Naive thymus-derived CD4-positive, alpha-beta T cell (primary cell): ENCODE measurements around the gene MINK1. TPM values are rescaled to one million over a fixed set of nuclear protein-coding genes. Genes with fewer than 3 reads are reported as not detected.

Experiments
- ATAC-seq: fragments of 150-1000 bp; cut with Tn5 transposase; 2 replicates; pipeline ENCODE4 v1.10.0; 2021; ENCODE audit warnings: mild to moderate bottlenecking, moderate library complexity
- CTCF ChIA-PET: fragments of 350-600 bp; sonication (Branson Sonifier 250); formaldehyde crosslinking; loops from one replicate; lab custom pipeline; 2021; ENCODE audit warnings: antibody characterized with exemption; lab: Charles Lee
- POLR2A ChIA-PET: fragments of 350-600 bp; sonication (Branson Sonifier 250); formaldehyde crosslinking; loops from one replicate; lab custom pipeline; 2021; ENCODE audit warnings: antibody characterized with exemption, inconsistent platforms; lab: Charles Lee
- DNase-seq, 9 donors: peaks; one replicate each; pipeline versions ENCODE4 v3.0.0 to v3.0.0-alpha.2; 2020 to 2022; ENCODE audit warnings: mixed read lengths in 1 of 9
- H3K27ac ChIP-seq: one replicate; pipeline ENCODE4 v1.7.0; 2013; ENCODE audit warnings: mild to moderate bottlenecking, low read depth, low read length, moderate library complexity
- H3K27me3 ChIP-seq, 2 donors: one replicate each; pipeline ENCODE4 v1.7.0; 2013; ENCODE audit warnings: low read length in 2 of 2, mild to moderate bottlenecking in 2 of 2, moderate library complexity in 2 of 2; ENCODE audit not compliant: control insufficient read depth in 2 of 2, insufficient read depth in 2 of 2
- H3K36me3 ChIP-seq, 3 experiments: 1 replicate in 2 of 3; 2 replicates in 1 of 3; pipeline ENCODE4 v1.7.0; 2013; ENCODE audit warnings: low read length in 3 of 3, mild to moderate bottlenecking in 3 of 3, moderate library complexity in 1 of 3; ENCODE audit not compliant: insufficient read depth in 3 of 3, control insufficient read depth in 2 of 3
- H3K4me1 ChIP-seq, 2 donors: one replicate each; pipeline ENCODE4 v1.7.0; 2013; ENCODE audit warnings: low read length in 2 of 2, mild to moderate bottlenecking in 2 of 2, moderate library complexity in 1 of 2; ENCODE audit not compliant: control insufficient read depth in 2 of 2, insufficient read depth in 2 of 2
- H3K4me3 ChIP-seq: 2 replicates; pipeline ENCODE4 v1.7.0; 2013; ENCODE audit warnings: mild to moderate bottlenecking, low read length
- H3K9me3 ChIP-seq, 3 experiments: 1 replicate in 2 of 3; 2 replicates in 1 of 3; pipeline ENCODE4 v1.7.0; 2013; ENCODE audit warnings: low read length in 3 of 3; ENCODE audit not compliant: control insufficient read depth in 2 of 3
- H3K27ac Mint-ChIP-seq, 9 donors: one replicate each; pipeline ENCODE4 v1.8.0; 2020 to 2022; ENCODE audit warnings: mixed read lengths in 9 of 9, mild to moderate bottlenecking in 8 of 9, moderate library complexity in 5 of 9, inconsistent platforms in 2 of 9
- H3K27me3 Mint-ChIP-seq, 5 donors: one replicate each; pipeline ENCODE4 v1.8.0; 2021 to 2022; ENCODE audit warnings: mixed read lengths in 5 of 5, mild to moderate bottlenecking in 1 of 5
- H3K36me3 Mint-ChIP-seq, 5 donors: one replicate each; pipeline ENCODE4 v1.8.0; 2020 to 2022; ENCODE audit warnings: mixed read lengths in 5 of 5, mild to moderate bottlenecking in 3 of 5, inconsistent platforms in 1 of 5
- H3K4me1 Mint-ChIP-seq, 7 donors: one replicate each; pipeline ENCODE4 v1.8.0; 2020 to 2022; ENCODE audit warnings: mixed read lengths in 7 of 7, mild to moderate bottlenecking in 3 of 7, inconsistent platforms in 1 of 7
- H3K4me3 Mint-ChIP-seq, 10 donors: one replicate each; pipeline ENCODE4 v1.8.0; 2020 to 2022; ENCODE audit warnings: mild to moderate bottlenecking in 10 of 10, mixed read lengths in 10 of 10, moderate library complexity in 6 of 10, inconsistent platforms in 2 of 10
- H3K9me3 Mint-ChIP-seq, 11 donors: one replicate each; pipeline ENCODE4 v1.8.0; 2020 to 2022; ENCODE audit warnings: mixed read lengths in 11 of 11, mild to moderate bottlenecking in 4 of 11, inconsistent platforms in 1 of 11, moderate library complexity in 1 of 11
- intact Hi-C, 2 donors: fragments of 100-400 bp; cut with micrococcal nuclease; formaldehyde crosslinking; loops; one replicate each; pipeline ENCODE4 v1.15.1; 2023
- polyA plus RNA-seq, 2 donors: library from polyadenylated mRNA; unstranded; fragments of 300-500 nt; fragmentation: Illumina TruSeq; gene quantifications; one replicate each; pipeline ENCODE4 v1.2.3, GENCODE V29; 2021
- total RNA-seq, 6 experiments: library from RNA in 5 of 6; stranded (reverse) in 5 of 6; gene quantifications; 1 replicate in 5 of 6; 2 replicates in 1 of 6; pipeline ENCODE4 v1.2.3 and lab custom pipeline; 2021 to 2026

The MINK1 gene
- total and polyA plus RNA-seq, 7 experiments from 2014 or later = 8.3 to 142 (median 102) TPM

DNA sequence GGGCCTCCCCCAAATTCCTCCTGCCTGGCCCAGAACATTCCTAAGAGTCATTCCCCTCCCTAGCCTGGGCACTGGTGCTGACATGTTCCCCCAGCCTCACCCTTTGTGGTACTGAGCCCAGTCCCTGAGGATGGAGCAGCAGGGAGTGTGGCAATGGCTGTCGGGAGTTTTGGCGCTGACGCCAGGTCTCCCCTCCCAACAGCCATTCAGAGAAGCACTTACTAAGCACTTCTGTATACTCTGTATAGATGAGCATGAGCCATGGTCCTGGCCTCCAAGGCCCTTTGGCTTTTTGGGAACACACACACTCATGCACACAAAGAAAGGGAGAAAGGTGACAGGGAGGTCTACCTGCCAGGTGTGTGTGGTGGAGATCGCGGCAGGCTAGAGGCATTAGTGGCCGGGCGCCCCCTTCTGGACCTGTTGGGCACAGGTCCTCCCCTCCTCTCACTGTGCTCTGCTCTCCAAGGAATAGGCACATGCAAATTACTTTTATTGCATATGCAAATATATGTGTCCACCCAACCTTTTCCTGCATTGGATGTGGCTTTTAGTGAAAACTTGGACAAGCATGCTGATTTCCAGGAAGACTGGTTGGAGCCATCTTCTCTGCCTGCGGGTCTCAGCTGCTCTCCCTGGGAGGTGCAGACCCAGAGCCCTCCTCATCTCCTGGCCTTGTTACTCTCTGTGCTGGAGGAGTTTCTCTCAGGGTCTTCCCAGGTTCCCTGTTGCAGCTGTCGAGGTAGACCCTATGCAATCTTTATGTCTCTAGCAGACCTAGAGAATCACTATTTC is 48.8 kb downstream of the MINK1 start:
- H3K27ac Mint-ChIP-seq = no peak overlapping the region
- DNase-seq = peak; percentile 51 to 73 (median 61)
- no peaks in the 10 kb centered on the region for H3K27me3 ChIP-seq
- no peaks in the 10 kb centered on the region for H3K4me1 ChIP-seq
- no peak overlapping the region for H3K4me3 Mint-ChIP-seq
- peaks cover 0 to 69% (median 11%) of the 10 kb centered on the region in 3 experiments for H3K36me3 ChIP-seq
- ATAC-seq = peak; percentile 90
- no peaks in the 10 kb centered on the region for H3K27me3 Mint-ChIP-seq
- ChIA-PET POLR2A (interaction anchor here (1.0 kb wide), 1 partner anchor 173 kb away, joined by 3 read pairs; no protein-coding TSS in a partner anchor), CTCF (interaction anchor here (0.6 to 2.1 kb wide), 7 partner anchors 92 to 182 kb away, joined by 3 to 11 read pairs (median 4); partner anchors contain the start of genes ARRB2 and MED11)
- H3K36me3 Mint-ChIP-seq = peaks cover 5 to 17% (median 7%) of the 10 kb centered on the region in 5 donors
- no peaks in the 10 kb centered on the region for H3K9me3 ChIP-seq
- intact Hi-C loops = loop anchor here (1.0 to 10.0 kb wide), 6 partner anchors 47 to 172 kb away; partner anchors contain the start of genes ARRB2 (in 2 of the 2), MINK1 (in 2 of the 2) and MED11 (in 1 of the 2)
- H3K4me1 Mint-ChIP-seq = peaks cover 0 to 4% (median 0%) of the 10 kb centered on the region in 7 donors
- no peak overlapping the region for H3K4me3 ChIP-seq
- H3K27ac ChIP-seq = no peak overlapping the region
- no peaks in the 10 kb centered on the region for H3K9me3 Mint-ChIP-seq

- Histone ChIP-seq H3K4me3 (no peak overlapping the region), H3K36me3 (peaks cover 0 to 60% (median 8%) of the 10 kb centered on the region in 3 experiments), H3K27ac (no peak overlapping the region), H3K9me3 (no peaks in the 10 kb centered on the region), H3K27me3 (no peaks in the 10 kb centered on the region), H3K4me1 (no peaks in the 10 kb centered on the region)
- Mint-ChIP-seq H3K9me3 (no peaks in the 10 kb centered on the region), H3K27ac (peak overlapping the region in 1 of 9 donors; percentile 53), H3K4me1 (peaks cover 0 to 5% (median 2%) of the 10 kb centered on the region in 7 donors), H3K4me3 (no peak overlapping the region), H3K27me3 (no peaks in the 10 kb centered on the region), H3K36me3 (peaks cover 4 to 23% (median 10%) of the 10 kb centered on the region in 5 donors)
- intact Hi-C loops = loop anchor here (5.0 to 10.0 kb wide), 2 partner anchors 50 to 52 kb away; partner anchors contain the start of gene MINK1 (in 2 of the 2)
- no peak for DNase-seq
- ATAC-seq = no peak
- ChIA-PET POLR2A (no interaction called here), CTCF (interaction anchor here (0.6 to 2.6 kb wide), 3 partner anchors 19 to 175 kb away, joined by 4 to 15 read pairs (median 7); partner anchors contain the start of genes ARRB2 and CHRNE)
Observed at GRCh38 chr17:4884489-4884888, 51.3 kb downstream of the MINK1 start.

DNA sequence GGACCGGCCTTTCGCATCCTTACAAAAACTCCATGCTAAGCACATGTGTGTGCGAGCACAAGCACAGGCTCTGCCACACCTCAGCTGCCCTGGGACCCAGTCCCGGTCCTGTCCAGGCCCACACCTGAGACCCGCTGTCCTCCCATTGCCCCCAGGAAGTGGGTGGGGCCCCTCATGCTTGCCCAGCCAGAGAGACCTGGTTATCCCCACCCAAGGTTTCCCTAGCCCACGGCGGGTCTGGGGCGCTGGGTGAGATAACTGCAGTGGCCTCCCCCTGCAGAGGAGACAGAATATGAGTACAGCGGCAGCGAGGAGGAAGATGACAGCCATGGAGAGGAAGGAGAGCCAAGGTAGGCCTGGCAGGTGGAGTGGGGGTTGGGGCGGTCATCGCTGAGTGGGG is 53.7 kb downstream of the MINK1 start:
- Mint-ChIP-seq H3K4me3 (no peak overlapping the region), H3K36me3 (peaks cover 4 to 34% (median 10%) of the 10 kb centered on the region in 5 donors), H3K9me3 (no peaks in the 10 kb centered on the region), H3K27ac (no peak overlapping the region), H3K4me1 (peaks cover 0 to 5% (median 2%) of the 10 kb centered on the region in 7 donors), H3K27me3 (no peaks in the 10 kb centered on the region)
- ChIA-PET CTCF (interaction anchor here (0.6 to 1.2 kb wide), 2 partner anchors 13 to 150 kb away, joined by 3 read pairs; partner anchors contain the start of gene C17orf107), POLR2A (no interaction called here)
- DNase-seq (no peak), ATAC-seq (no peak)
- Histone ChIP-seq H3K9me3 (no peaks in the 10 kb centered on the region), H3K4me1 (no peaks in the 10 kb centered on the region), H3K27me3 (no peaks in the 10 kb centered on the region), H3K36me3 (peaks cover 9 to 67% (median 16%) of the 10 kb centered on the region in 3 experiments), H3K27ac (no peak overlapping the region), H3K4me3 (no peak overlapping the region)
- intact Hi-C loops = loop anchor here (5.0 to 10.0 kb wide), 2 partner anchors 52 to 80 kb away; partner anchors contain the start of genes MINK1 (in 1 of the 2) and PLD2 (in 1 of the 2)

- H3K9me3 Mint-ChIP-seq = no peaks in the 10 kb centered on the region
- intact Hi-C loops = loop anchor here (5.0 to 10.0 kb wide), 2 partner anchors 53 to 80 kb away; partner anchors contain the start of genes MINK1 (in 1 of the 2) and PLD2 (in 1 of the 2)
- Histone ChIP-seq H3K9me3 (no peaks in the 10 kb centered on the region), H3K4me1 (no peaks in the 10 kb centered on the region), H3K27ac (no peak overlapping the region), H3K36me3 (peaks cover 9 to 74% (median 18%) of the 10 kb centered on the region in 3 experiments), H3K27me3 (no peaks in the 10 kb centered on the region), H3K4me3 (no peak overlapping the region)
- ATAC-seq (no peak), DNase-seq (no peak)
- H3K4me1 Mint-ChIP-seq = peaks cover 0 to 5% (median 0%) of the 10 kb centered on the region in 7 donors
- ChIA-PET POLR2A (no interaction called here), CTCF (interaction anchor here (1.1 to 1.6 kb wide), 3 partner anchors 10 to 177 kb away, joined by 3 to 4 read pairs (median 3); partner anchors contain the start of genes ARRB2 and C17orf107)
- H3K27me3 Mint-ChIP-seq = no peaks in the 10 kb centered on the region
- peaks cover 4 to 37% (median 10%) of the 10 kb centered on the region in 5 donors for H3K36me3 Mint-ChIP-seq
- H3K27ac Mint-ChIP-seq = no peak overlapping the region
- no peak overlapping the region for H3K4me3 Mint-ChIP-seq
Observed at GRCh38 chr17:4887581-4887980, 54.4 kb downstream of the MINK1 start.

DNA sequence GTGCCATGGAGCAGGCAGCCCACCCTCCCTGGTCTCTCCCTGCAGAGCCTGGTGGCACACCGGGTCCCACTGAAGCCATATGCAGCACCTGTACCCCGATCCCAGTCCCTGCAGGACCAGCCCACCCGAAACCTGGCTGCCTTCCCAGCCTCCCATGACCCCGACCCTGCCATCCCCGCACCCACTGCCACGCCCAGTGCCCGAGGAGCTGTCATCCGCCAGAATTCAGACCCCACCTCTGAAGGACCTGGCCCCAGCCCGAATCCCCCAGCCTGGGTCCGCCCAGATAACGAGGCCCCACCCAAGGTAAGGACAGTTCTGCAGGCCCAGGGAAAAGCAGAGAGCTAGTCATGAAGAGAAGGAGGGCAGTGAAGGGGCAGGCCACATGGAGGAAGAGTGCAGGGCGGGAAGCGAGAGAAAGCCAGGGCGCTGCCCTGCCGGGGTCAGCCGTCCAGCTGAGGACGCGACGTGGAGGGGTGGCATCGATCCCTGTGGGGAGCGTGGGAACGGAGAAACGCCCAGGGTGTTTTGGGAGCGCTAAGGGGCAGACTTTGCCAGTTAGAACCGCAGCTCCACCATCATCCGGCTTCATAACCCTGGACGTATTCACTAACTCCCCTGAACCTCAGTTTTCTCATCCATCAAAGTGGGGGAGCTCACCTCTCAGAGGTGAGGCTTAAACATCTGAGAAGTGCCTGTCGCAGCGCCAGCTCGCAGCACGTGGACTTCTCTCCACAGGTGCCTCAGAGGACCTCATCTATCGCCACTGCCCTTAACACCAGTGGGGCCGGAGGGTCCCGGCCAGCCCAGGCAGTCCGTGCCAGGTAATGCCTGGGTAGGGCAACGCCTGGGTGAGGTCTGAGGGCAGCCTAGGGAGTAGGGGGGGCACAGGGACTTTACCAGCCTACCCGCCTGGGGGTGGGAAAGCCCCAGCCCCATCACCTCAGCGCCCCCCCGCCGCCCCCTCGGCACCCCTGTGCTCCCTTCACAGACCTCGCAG is 58.6 kb downstream of the MINK1 start:
- Histone ChIP-seq H3K27me3 (no peaks in the 10 kb centered on the region), H3K4me1 (no peaks in the 10 kb centered on the region), H3K36me3 (peaks cover 9 to 86% (median 26%) of the 10 kb centered on the region in 3 experiments), H3K4me3 (no peak overlapping the region), H3K27ac (no peak overlapping the region), H3K9me3 (no peaks in the 10 kb centered on the region)
- DNase-seq (no peak), ATAC-seq (no peak)
- H3K9me3 Mint-ChIP-seq = no peaks in the 10 kb centered on the region
- CTCF ChIA-PET = interaction anchor here (0.7 to 0.9 kb wide), 2 partner anchors 21 to 298 kb away, joined by 3 read pairs; no protein-coding TSS in a partner anchor
- H3K4me1 Mint-ChIP-seq = peaks cover 0 to 5% (median 2%) of the 10 kb centered on the region in 7 donors
- H3K36me3 Mint-ChIP-seq = peaks cover 4 to 38% (median 5%) of the 10 kb centered on the region in 5 donors
- POLR2A ChIA-PET = interaction anchor here (1.2 kb wide), 1 partner anchor 102 kb away, joined by 3 read pairs; no protein-coding TSS in a partner anchor
- H3K27ac Mint-ChIP-seq = no peak overlapping the region
- intact Hi-C loops = no loop called here
- H3K27me3 Mint-ChIP-seq = no peaks in the 10 kb centered on the region
- H3K4me3 Mint-ChIP-seq = no peak overlapping the region
